IMR-90 (cell line): ENCODE data around the gene SLC51A. TPM values are rescaled to one million over a fixed set of nuclear protein-coding genes. Genes with fewer than 3 reads are reported as not detected.
"Not testable (repeated sequence)": the region's sequence is repeated elsewhere in the genome, so short reads cannot be mapped to it uniquely, and the experiment has no call there.

Source experiments
- ATAC-seq: fragments of 200-7000 bp; cut with Tn5 transposase; 2 replicates; pipeline ENCODE4 v1.9.1; 2020; ENCODE audit warnings: low read depth, mild to moderate bottlenecking, moderate library complexity
- BruUV-seq: library from RNA; stranded (reverse); fragments of 400-500 nt; replicated peaks from 2 replicates; lab custom pipeline; 2021; lab: Mats Ljungman, UMichigan
- CTCF ChIA-PET: fragments of 300-600 bp; formaldehyde crosslinking; extraction: SDS; loops from one replicate; lab custom pipeline; 2021; ENCODE audit warnings: antibody characterized with exemption; lab: Yijun Ruan, JAX
- POLR2A ChIA-PET: fragments of 300-600 bp; sonication (Branson Sonifier 250); formaldehyde crosslinking; loops from one replicate; lab custom pipeline; 2022; ENCODE audit warnings: antibody characterized with exemption; ENCODE audit not compliant: unreplicated experiment; lab: Charles Lee
- DNase-seq: peaks from one replicate; pipeline ENCODE4 v3.0.0; 2013
- H2AFZ ChIP-seq: replicated peaks from 2 replicates; pipeline ENCODE3; 2013; ENCODE audit warnings: low read length, mild to moderate bottlenecking; ENCODE audit not compliant: poor library complexity
- H2AK5ac ChIP-seq: 2 replicates; pipeline ENCODE4 v1.6.1; 2013; ENCODE audit warnings: low read depth, low read length, inconsistent platforms
- H2AK9ac ChIP-seq: replicated peaks from 2 replicates; pipeline ENCODE3; 2013; ENCODE audit warnings: mild to moderate bottlenecking, low read depth, low read length, moderate library complexity; ENCODE audit not compliant: poor library complexity
- H2BK120ac ChIP-seq: 2 replicates; pipeline ENCODE4 v1.6.1; 2013; ENCODE audit warnings: low read depth, low read length, inconsistent platforms
- H2BK15ac ChIP-seq: 3 replicates; pipeline ENCODE4 v1.6.1; 2013; ENCODE audit warnings: low read depth, low read length, inconsistent platforms
- H2BK20ac ChIP-seq: 2 replicates; pipeline ENCODE4 v1.6.1; 2013; ENCODE audit warnings: low read depth, mild to moderate bottlenecking, inconsistent platforms, low read length, moderate library complexity
- H2BK5ac ChIP-seq: 2 replicates; pipeline ENCODE4 v1.6.1; 2013; ENCODE audit warnings: mild to moderate bottlenecking, low read depth, low read length, inconsistent platforms; ENCODE audit not compliant: poor library complexity, severe bottlenecking
- H3K14ac ChIP-seq: replicated peaks from 2 replicates; pipeline ENCODE4 v1.6.1; 2013; ENCODE audit warnings: low read depth, low read length, inconsistent platforms
- H3K18ac ChIP-seq: 2 replicates; pipeline ENCODE4 v1.6.1; 2013; ENCODE audit warnings: low read depth, low read length, control low read depth
- H3K23ac ChIP-seq: 2 replicates; pipeline ENCODE4 v1.6.1; 2013; ENCODE audit warnings: low read depth, low read length, inconsistent platforms
- H3K27ac ChIP-seq: 2 replicates; pipeline ENCODE4 v1.5.1; 2013; ENCODE audit warnings: mild to moderate bottlenecking, control low read depth, low read length; ENCODE audit not compliant: insufficient read depth
- H3K27me3 ChIP-seq: 2 replicates; pipeline ENCODE4 v1.6.1; 2013; ENCODE audit warnings: low read length; ENCODE audit not compliant: control insufficient read depth, insufficient read depth
- H3K36me3 ChIP-seq: 2 replicates; pipeline ENCODE4 v1.6.1; 2013; ENCODE audit warnings: low read length, mixed read lengths; ENCODE audit not compliant: control insufficient read depth, insufficient read depth
- H3K4ac ChIP-seq: 2 replicates; pipeline ENCODE4 v1.6.1; 2013; ENCODE audit warnings: low read depth, low read length, inconsistent platforms
- H3K4me1 ChIP-seq: 2 replicates; pipeline ENCODE4 v1.6.1; 2013; ENCODE audit warnings: low read length, mixed read lengths; ENCODE audit not compliant: control insufficient read depth, insufficient read depth
- H3K4me2 ChIP-seq: 2 replicates; pipeline ENCODE4 v1.6.1; 2013; ENCODE audit warnings: low read depth, mild to moderate bottlenecking, control low read depth, low read length, moderate library complexity
- H3K4me3 ChIP-seq: 2 replicates; pipeline ENCODE4 v1.5.1; 2013; ENCODE audit warnings: low read depth, mild to moderate bottlenecking, control low read depth, low read length, moderate library complexity; ENCODE audit not compliant: insufficient read depth
- H3K56ac ChIP-seq: 2 replicates; pipeline ENCODE4 v1.6.1; 2013; ENCODE audit warnings: low read length, inconsistent platforms; ENCODE audit not compliant: insufficient read depth; ENCODE audit errors: extremely low read depth
- H3K79me1 ChIP-seq, 2 experiments: 2 replicates each; pipeline ENCODE4 v1.6.1; 2013; ENCODE audit warnings: low read length in 2 of 2, inconsistent platforms in 1 of 2, low read depth in 1 of 2
- H3K9ac ChIP-seq: 2 replicates; pipeline ENCODE4 v1.6.1; 2013; ENCODE audit warnings: low read depth, low read length, control low read depth
- H3K9me1 ChIP-seq: 2 replicates; pipeline ENCODE4 v1.6.1; 2013; ENCODE audit warnings: low read length, inconsistent platforms; ENCODE audit not compliant: insufficient read depth
- H3K9me3 ChIP-seq: 2 replicates; pipeline ENCODE4 v1.6.1; 2013; ENCODE audit warnings: low read length; ENCODE audit not compliant: control insufficient read depth, insufficient read depth
- H4K20me1 ChIP-seq: 2 replicates; pipeline ENCODE4 v1.6.1; 2013; ENCODE audit warnings: low read length, inconsistent platforms; ENCODE audit not compliant: insufficient read depth
- H4K5ac ChIP-seq: 2 replicates; pipeline ENCODE4 v1.6.1; 2013; ENCODE audit warnings: mild to moderate bottlenecking, low read depth, low read length, control low read depth
- H4K8ac ChIP-seq, 2 experiments: 2 replicates each; pipeline ENCODE4 v1.6.1; 2013; ENCODE audit warnings: low read depth in 2 of 2, low read length in 2 of 2, control low read depth in 1 of 2, inconsistent platforms in 1 of 2
- H4K91ac ChIP-seq: 2 replicates; pipeline ENCODE4 v1.6.1; 2013; ENCODE audit warnings: low read depth, low read length, inconsistent platforms; ENCODE audit not compliant: insufficient read depth
- WGBS, 2 experiments: methylation state at CpG; one replicate each; pipeline versions ENCODE4 v1.1.5 to v1.1.7; 2013; ENCODE audit warnings: missing lambda C conversion rate in 2 of 2; ENCODE audit not compliant: insufficient read length in 1 of 2; ENCODE audit errors: extremely low coverage in 2 of 2; 5-methylcytosine and 5-hydroxymethylcytosine counted together
- dilution Hi-C: fragments of 300-500 bp; cut with HindIII; formaldehyde crosslinking; loops from one replicate; pipeline ENCODE4 v1.14.3; 2018; ENCODE audit warnings: low sequenced_read_pairs; ENCODE audit not compliant: unreplicated experiment
- in situ Hi-C: fragments of 300-500 bp; cut with MboI; formaldehyde crosslinking; loops from 3 replicates; pipeline ENCODE4 v1.14.3; 2019; ENCODE audit warnings: low sequenced_read_pairs, inconsistent platforms, mixed read lengths
- intact Hi-C: fragments of 100-400 bp; cut with micrococcal nuclease; formaldehyde crosslinking; loops from 2 replicates; pipeline ENCODE4 v1.10.0; 2022
- polyA plus RNA-seq, 3 experiments: library from polyadenylated mRNA; depleted of rRNA; stranded (reverse); fragments of >200 nt; gene quantifications; 2 replicates each; pipeline ENCODE4 v1.2.3, GENCODE V29; 2012; ENCODE audit warnings: low replicate concordance in 1 of 3
- total RNA-seq: library from RNA; depleted of rRNA; stranded (reverse); fragments of >200 nt; gene quantifications from 2 replicates; pipeline ENCODE4 v1.2.3, GENCODE V29; 2012

Gene SLC51A
- total and polyA plus RNA-seq, 2 of the 4 experiments (the other 2 are of a cell fraction): not detected

- H3K18ac ChIP-seq, H3K4ac ChIP-seq, POLR2A ChIA-PET, H3K9me3 ChIP-seq, H4K8ac ChIP-seq, H3K27ac ChIP-seq, BruUV-seq, H4K91ac ChIP-seq, H3K9me1 ChIP-seq, H3K23ac ChIP-seq, H3K4me3 ChIP-seq, H4K20me1 ChIP-seq, H2BK120ac ChIP-seq, CTCF ChIA-PET, H2AK9ac ChIP-seq, H3K14ac ChIP-seq, in situ Hi-C loops, ATAC-seq, H3K4me2 ChIP-seq, dilution Hi-C loops, intact Hi-C loops, H2BK15ac ChIP-seq, H3K9ac ChIP-seq, H3K27me3 ChIP-seq, H2AK5ac ChIP-seq, H2AFZ ChIP-seq, H4K5ac ChIP-seq, H3K56ac ChIP-seq, H2BK20ac ChIP-seq, H2BK5ac ChIP-seq, DNase-seq, H3K4me1 ChIP-seq: not testable (repeated sequence)
- peaks cover 0 to 33% of the 10 kb centered on the region in 2 experiments; a peak in 3 of 4 replicates for H3K79me1 ChIP-seq
- H3K36me3 ChIP-seq: peaks cover 35% of the 10 kb centered on the region
- no CpG with 5 or more reads among the region's 34 CpGs for WGBS, 2 experiments
Measured at GRCh38 chr3:196244166-196244565, 27.8 kb downstream of the SLC51A start.
